NB4 (cell line): ENCODE results near the gene SMYD3.

Experiments
- DNase-seq: peaks from one replicate; pipeline ENCODE4 v3.0.0; 2010; ENCODE audit warnings: low read depth
- H3K4me3 ChIP-seq: one replicate; pipeline ENCODE4 v1.5.1; 2011; ENCODE audit warnings: mild to moderate bottlenecking, low read depth, low read length, moderate library complexity
- MAX ChIP-seq: IDR thresholded peaks from 2 replicates; pipeline ENCODE4 v1.6.1; 2011; ENCODE audit warnings: low read depth, low read length
- MYC ChIP-seq: IDR thresholded peaks from 2 replicates; pipeline ENCODE4 v1.6.1; 2011; ENCODE audit warnings: low read depth, low read length
- POLR2A ChIP-seq: IDR thresholded peaks from 2 replicates; pipeline ENCODE4 v1.6.1; 2011; ENCODE audit warnings: mild to moderate bottlenecking; ENCODE audit not compliant: insufficient read length; ENCODE audit errors: extremely low read depth
- TF ChIP-seq, protein P1 (sequence below): IDR thresholded peaks from one replicate; pipeline ENCODE4 v1.5.1; 2012; ENCODE audit warnings: low read depth, low read length

Gene SMYD3

DNA sequence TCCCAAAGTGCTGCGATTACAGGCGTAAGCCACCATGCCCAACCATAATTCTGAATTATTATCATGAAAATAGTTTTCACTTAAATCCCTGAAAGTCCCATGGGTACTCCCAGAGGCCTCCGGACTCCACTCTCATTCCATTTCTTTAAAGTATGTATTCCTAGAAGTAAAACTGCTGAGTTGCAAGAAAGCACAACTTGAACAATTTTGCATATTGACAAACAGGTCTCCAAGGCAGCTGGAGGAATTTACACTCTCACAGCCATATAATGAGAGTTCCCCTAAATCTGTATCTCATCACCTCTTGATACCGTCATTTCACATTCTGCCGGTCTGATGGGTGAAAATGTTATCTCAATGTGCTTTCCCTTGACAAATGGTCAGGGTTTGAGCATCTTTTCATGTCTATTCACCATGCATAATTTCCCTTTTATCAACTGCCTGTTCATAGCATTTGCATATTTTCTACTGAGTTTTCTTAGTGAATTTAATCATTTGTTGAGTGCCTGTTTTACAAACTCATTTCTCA lies 129.4 kb downstream of the SMYD3 start:
- DNase-seq, result no peak
- TF ChIP-seq, protein P1, sequence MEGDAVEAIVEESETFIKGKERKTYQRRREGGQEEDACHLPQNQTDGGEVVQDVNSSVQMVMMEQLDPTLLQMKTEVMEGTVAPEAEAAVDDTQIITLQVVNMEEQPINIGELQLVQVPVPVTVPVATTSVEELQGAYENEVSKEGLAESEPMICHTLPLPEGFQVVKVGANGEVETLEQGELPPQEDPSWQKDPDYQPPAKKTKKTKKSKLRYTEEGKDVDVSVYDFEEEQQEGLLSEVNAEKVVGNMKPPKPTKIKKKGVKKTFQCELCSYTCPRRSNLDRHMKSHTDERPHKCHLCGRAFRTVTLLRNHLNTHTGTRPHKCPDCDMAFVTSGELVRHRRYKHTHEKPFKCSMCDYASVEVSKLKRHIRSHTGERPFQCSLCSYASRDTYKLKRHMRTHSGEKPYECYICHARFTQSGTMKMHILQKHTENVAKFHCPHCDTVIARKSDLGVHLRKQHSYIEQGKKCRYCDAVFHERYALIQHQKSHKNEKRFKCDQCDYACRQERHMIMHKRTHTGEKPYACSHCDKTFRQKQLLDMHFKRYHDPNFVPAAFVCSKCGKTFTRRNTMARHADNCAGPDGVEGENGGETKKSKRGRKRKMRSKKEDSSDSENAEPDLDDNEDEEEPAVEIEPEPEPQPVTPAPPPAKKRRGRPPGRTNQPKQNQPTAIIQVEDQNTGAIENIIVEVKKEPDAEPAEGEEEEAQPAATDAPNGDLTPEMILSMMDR, result no peak
- TF ChIP-seq MYC (no peak), POLR2A (no peak), MAX (no peak)
- no peak overlapping the region for H3K4me3 ChIP-seq

DNA sequence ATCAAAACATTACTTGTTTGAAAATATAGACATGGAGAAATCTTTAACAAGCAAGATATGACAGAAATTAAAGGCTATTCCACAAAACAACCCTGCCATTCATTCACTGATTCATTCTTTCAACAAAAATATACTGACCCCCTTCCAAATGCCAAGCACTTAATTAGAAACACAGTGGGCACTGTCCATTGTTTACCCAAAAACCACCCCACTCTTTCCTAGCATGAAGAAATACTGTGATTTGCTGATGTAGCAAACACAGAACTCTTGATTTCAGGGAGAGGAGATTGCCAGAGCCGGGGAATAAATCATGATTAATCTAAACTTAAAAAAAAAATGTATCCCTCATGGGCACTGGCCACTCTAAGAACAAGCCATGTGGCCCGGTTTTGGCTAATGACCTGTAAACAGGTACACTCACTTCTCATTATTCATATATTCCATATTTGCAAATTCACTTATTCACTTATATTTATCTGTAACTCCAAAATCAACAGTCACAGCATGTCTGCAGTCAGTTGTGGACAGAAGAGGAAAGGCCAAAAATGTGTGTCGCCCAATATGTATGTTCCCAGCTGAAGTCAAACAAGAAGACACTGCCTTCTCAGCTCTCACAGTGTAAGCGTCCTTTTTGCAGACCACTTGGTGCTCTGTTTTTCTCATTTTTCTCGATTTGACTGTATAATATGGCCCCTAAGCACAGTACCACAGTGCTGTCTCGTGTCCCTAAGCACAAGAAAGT lies 133.1 kb downstream of the SMYD3 start:
- no peak overlapping the region for H3K4me3 ChIP-seq
- TF ChIP-seq MYC (no peak), MAX (no peak), POLR2A (no peak)
- TF ChIP-seq, protein P1, result no peak
- no peak for DNase-seq

- TF ChIP-seq POLR2A (no peak), MYC (no peak), MAX (no peak)
- TF ChIP-seq, protein P1, result no peak
- DNase-seq, result no peak
Measured at GRCh38 chr1:246372559-246372958, 134.5 kb downstream of the SMYD3 start.

DNA sequence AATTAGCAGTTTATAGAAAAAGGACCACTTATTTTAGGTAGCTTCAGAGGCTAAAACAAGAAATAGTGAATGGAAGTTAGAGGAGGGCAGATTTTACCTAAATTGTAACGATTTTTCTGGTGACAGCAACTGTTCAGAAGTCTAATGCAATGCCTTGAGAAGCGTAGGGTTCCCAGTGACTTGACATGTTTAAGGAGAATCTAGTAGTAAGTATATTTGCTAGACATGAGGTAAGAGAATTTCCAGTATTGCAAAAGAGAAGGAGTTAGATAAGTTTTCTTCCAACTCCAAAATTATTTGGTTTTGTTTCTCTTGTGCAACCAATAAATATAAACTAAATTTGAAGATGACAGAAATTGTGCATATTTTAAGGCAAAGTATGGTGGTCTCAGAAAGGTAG lies 140.0 kb downstream of the SMYD3 start:
- no peak for DNase-seq
- no peak overlapping the region for H3K4me3 ChIP-seq
- no peak for TF ChIP-seq MAX
- TF ChIP-seq POLR2A, result no peak
- TF ChIP-seq, protein P1, result no peak
- TF ChIP-seq MYC, result no peak

More at GRCh38 chr1:246372559-246372958, 134.5 kb downstream of the SMYD3 start:
- no peak overlapping the region for H3K4me3 ChIP-seq

- DNase-seq, result peak; percentile 4
- TF ChIP-seq MAX (no peak), POLR2A (no peak), MYC (no peak)
- TF ChIP-seq, protein P1, result no peak
Measured at GRCh38 chr1:246365708-246366107, 141.4 kb downstream of the SMYD3 start.

More at GRCh38 chr1:246365708-246366107, 141.4 kb downstream of the SMYD3 start:
- no peak overlapping the region for H3K4me3 ChIP-seq
